ENCODE data around the gene KLHL11.

KLHL11 gene

DNA sequence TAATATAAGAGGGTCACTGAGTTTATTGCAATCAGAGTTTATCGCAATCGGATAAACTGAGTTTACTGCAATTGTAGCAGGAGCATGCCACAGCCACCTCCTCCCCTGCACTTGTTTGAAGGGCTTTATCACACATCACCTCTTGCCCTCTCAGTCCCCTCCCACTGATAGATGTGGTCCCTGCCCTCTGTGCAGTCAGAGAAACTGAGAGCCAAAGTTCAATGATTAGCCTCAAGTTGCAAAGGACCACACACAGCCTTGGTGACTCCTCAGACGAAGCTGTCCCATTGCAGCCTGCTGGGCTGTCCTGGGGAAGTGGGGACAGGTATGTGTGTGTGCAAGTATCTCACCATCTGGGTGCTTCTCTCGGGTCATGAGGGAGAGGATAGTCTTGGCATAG, 39.9 kb upstream of the KLHL11 start:
- H3K27ac ChIP-seq (ENCODE audit: low read depth, low read length), result no peak overlapping the region
- no peaks in the 10 kb centered on the region for H3K9me3 ChIP-seq (ENCODE audit: low read length)
- H3K27me3 ChIP-seq (ENCODE audit: control insufficient read depth in 1 of 2, insufficient read depth in 2 of 2, low read length in 2 of 2), result no peaks in the 10 kb centered on the region
- H3K36me3 ChIP-seq (ENCODE audit: insufficient read depth, low read length), result peaks cover 58% of the 10 kb centered on the region
- H3K4me3 ChIP-seq (ENCODE audit: low read depth in 1 of 2, low read length in 2 of 2), result no peak overlapping the region
- peaks cover 8% of the 10 kb centered on the region for H3K4me1 ChIP-seq (ENCODE audit: insufficient read depth, low read length)
- H3K9ac ChIP-seq (ENCODE audit: low read length), result no peak overlapping the region

DNA sequence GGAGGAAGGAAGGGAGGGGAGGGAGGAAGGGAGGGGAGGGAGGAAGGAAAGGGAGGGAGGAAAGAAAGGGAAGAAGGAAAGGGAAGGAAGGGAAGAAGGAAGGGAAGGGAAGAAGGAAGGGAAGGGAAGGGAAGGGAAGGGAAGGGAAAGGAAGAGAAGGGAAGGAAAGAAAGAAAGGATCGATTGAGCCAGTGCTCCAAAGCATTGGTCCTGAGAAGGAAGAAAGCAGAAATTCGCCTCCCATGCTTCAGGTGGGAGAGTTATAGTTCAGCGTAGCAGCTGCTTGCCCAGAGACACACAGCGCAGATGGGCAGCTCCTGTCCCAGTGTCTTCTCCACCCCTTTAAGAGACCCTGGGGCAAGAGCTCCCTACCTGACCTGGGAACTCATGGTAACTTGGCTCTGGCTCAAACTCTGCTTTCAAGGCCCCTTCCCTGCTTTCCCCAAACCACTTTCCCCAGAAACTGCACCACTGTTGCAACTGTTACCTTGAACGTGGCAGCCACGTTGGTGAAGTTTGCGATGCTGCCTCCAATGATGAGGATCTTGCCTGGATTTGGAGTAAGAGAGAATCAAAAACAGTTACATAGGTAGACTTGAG, 39.1 kb upstream of the KLHL11 start:
- Histone ChIP-seq H3K36me3 (ENCODE audit: insufficient read depth, low read length) (peaks cover 54% of the 10 kb centered on the region), H3K4me3 (ENCODE audit: low read depth in 1 of 2, low read length in 2 of 2) (no peak overlapping the region), H3K27me3 (ENCODE audit: control insufficient read depth in 1 of 2, insufficient read depth in 2 of 2, low read length in 2 of 2) (no peaks in the 10 kb centered on the region), H3K27ac (ENCODE audit: low read depth, low read length) (no peak overlapping the region), H3K9me3 (ENCODE audit: low read length) (no peaks in the 10 kb centered on the region), H3K9ac (ENCODE audit: low read length) (no peak overlapping the region), H3K4me1 (ENCODE audit: insufficient read depth, low read length) (peaks cover 8% of the 10 kb centered on the region)

DNA sequence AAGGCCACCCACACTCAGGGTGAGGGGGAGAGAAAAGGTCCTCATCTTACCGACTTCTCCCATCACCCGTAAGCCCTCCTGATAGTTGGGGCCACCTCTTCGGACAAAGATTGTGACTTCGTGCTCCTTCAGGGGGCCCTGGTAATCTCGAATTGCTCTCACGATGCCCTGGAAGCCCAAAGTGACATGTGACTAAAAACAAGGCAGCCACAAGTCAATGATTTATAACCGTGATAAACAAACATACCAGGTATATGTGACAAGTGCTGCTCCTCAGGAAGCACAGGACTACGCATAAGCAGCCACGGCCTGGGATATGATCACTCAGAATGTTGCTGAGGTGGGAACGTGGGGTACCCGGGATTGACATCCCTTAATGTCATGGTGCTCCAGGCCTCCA, 36.4 kb upstream of the KLHL11 start:
- Histone ChIP-seq H3K9me3 (ENCODE audit: low read length) (no peaks in the 10 kb centered on the region), H3K4me3 (ENCODE audit: low read depth in 1 of 2, low read length in 2 of 2) (no peak overlapping the region), H3K27me3 (ENCODE audit: control insufficient read depth in 1 of 2, insufficient read depth in 2 of 2, low read length in 2 of 2) (no peaks in the 10 kb centered on the region), H3K9ac (ENCODE audit: low read length) (no peak overlapping the region), H3K36me3 (ENCODE audit: insufficient read depth, low read length) (peaks cover 60% of the 10 kb centered on the region), H3K4me1 (ENCODE audit: insufficient read depth, low read length) (peaks cover 3% of the 10 kb centered on the region), H3K27ac (ENCODE audit: low read depth, low read length) (no peak overlapping the region)

DNA sequence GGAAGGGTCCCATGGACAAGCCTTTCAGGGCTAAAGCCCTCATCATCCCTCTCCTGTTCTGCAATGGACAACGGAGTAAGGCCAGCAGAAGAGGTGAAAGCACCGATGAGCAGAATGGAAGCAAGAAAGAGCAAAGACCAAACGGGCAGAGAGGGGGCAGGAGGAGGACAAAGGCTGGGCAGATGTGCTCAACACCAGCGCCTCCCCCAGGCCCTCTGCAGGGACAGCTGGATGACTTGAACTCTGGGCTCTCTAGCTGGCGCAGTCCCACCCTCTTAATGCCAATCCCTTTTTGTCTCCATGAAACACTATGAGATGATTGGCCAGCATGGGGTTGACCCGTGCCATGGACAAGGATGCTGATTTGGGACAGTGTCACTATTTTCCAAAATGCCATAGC, 31.5 kb upstream of the KLHL11 start:
- Histone ChIP-seq H3K9ac (ENCODE audit: low read length) (no peak overlapping the region), H3K4me3 (ENCODE audit: low read depth in 1 of 2, low read length in 2 of 2) (no peak overlapping the region), H3K9me3 (ENCODE audit: low read length) (no peaks in the 10 kb centered on the region), H3K4me1 (ENCODE audit: insufficient read depth, low read length) (peaks cover 7% of the 10 kb centered on the region), H3K36me3 (ENCODE audit: insufficient read depth, low read length) (peaks cover 55% of the 10 kb centered on the region), H3K27me3 (ENCODE audit: control insufficient read depth in 1 of 2, insufficient read depth in 2 of 2, low read length in 2 of 2) (no peaks in the 10 kb centered on the region), H3K27ac (ENCODE audit: low read depth, low read length) (no peak overlapping the region)

DNA sequence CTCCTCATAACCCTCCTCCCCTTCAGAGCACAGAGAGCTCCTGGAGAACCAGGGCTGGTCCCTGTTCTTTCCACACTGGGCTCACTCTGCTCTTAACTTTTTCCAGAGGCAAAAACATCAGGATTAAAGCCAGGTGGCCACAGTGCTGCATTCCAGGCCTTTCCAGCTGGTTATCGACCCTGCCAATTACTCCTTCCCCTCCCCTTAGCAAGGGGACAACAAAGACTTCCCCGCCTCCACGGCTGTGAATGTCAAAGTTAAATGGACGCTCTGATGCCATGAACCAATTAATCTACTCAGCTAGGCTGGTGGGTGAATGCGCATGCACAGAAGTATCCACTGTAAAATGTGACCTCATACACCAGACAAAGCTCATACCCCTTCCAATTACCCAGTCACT, 30.4 kb upstream of the KLHL11 start:
- Histone ChIP-seq H3K4me3 (ENCODE audit: low read depth in 1 of 2, low read length in 2 of 2) (no peak overlapping the region), H3K27ac (ENCODE audit: low read depth, low read length) (peak overlapping the region; percentile 23), H3K36me3 (ENCODE audit: insufficient read depth, low read length) (peaks cover 52% of the 10 kb centered on the region), H3K27me3 (ENCODE audit: control insufficient read depth in 1 of 2, insufficient read depth in 2 of 2, low read length in 2 of 2) (no peaks in the 10 kb centered on the region), H3K9ac (ENCODE audit: low read length) (no peak overlapping the region), H3K4me1 (ENCODE audit: insufficient read depth, low read length) (peaks cover 7% of the 10 kb centered on the region), H3K9me3 (ENCODE audit: low read length) (no peaks in the 10 kb centered on the region)

DNA sequence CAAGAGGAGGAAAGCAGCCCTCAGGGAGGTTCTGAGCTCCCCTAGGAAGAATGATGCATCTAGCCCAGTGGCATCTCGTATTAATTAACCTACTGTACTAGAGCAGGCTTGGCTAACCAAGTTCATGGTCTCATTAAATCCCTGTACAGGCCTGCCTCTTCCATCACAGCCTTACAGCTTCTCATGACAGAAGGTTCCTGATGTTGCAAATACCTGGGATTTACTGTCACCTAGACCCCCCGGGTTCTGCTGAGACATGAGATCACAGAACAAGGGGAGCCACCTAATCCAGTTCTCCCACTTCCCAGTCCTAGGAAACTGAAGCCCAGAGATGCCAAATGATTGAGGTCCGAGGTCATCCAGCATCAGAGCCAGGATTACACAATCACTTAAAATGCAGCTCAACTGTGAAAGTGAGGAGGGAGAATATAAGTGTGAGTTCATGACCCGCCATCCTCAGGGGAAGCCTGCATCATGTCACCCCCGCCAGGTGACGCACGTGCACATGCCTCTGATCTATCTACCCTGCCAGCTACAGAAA, 29.6 kb upstream of the KLHL11 start:
- H3K4me1 ChIP-seq (ENCODE audit: insufficient read depth, low read length), result peaks cover 7% of the 10 kb centered on the region
- H3K27me3 ChIP-seq (ENCODE audit: control insufficient read depth in 1 of 2, insufficient read depth in 2 of 2, low read length in 2 of 2), result no peaks in the 10 kb centered on the region
- no peak overlapping the region for H3K4me3 ChIP-seq (ENCODE audit: low read depth in 1 of 2, low read length in 2 of 2)
- H3K9ac ChIP-seq (ENCODE audit: low read length), result no peak overlapping the region
- H3K9me3 ChIP-seq (ENCODE audit: low read length), result no peaks in the 10 kb centered on the region
- H3K27ac ChIP-seq (ENCODE audit: low read depth, low read length), result peak overlapping the region; percentile 23
- H3K36me3 ChIP-seq (ENCODE audit: insufficient read depth, low read length), result peaks cover 54% of the 10 kb centered on the region

DNA sequence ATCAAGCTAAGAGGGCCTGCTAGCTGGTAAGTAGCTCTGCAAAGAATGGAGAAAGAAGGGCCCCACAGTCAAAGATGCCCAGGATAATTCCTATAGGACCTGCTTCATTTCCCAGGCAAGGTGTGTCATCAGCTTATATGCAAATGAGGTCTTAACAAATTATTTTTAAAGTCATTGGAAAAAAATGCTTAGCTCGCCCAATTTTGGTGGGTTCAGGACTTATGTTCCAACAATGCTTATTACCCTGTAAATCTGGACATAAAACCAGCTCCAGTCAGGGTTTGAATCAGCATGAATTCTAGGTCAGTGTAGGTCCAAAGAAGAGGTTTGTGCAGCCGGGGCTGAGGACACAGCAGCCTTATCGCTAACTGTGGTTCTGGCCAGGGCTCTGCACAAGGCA, 28.2 kb upstream of the KLHL11 start:
- Histone ChIP-seq H3K27ac (ENCODE audit: low read depth, low read length) (no peak overlapping the region), H3K27me3 (ENCODE audit: control insufficient read depth in 1 of 2, insufficient read depth in 2 of 2, low read length in 2 of 2) (no peaks in the 10 kb centered on the region), H3K36me3 (ENCODE audit: insufficient read depth, low read length) (peaks cover 57% of the 10 kb centered on the region), H3K9me3 (ENCODE audit: low read length) (no peaks in the 10 kb centered on the region), H3K4me3 (ENCODE audit: low read depth in 1 of 2, low read length in 2 of 2) (no peak overlapping the region), H3K9ac (ENCODE audit: low read length) (no peak overlapping the region), H3K4me1 (ENCODE audit: insufficient read depth, low read length) (peaks cover 7% of the 10 kb centered on the region)

DNA sequence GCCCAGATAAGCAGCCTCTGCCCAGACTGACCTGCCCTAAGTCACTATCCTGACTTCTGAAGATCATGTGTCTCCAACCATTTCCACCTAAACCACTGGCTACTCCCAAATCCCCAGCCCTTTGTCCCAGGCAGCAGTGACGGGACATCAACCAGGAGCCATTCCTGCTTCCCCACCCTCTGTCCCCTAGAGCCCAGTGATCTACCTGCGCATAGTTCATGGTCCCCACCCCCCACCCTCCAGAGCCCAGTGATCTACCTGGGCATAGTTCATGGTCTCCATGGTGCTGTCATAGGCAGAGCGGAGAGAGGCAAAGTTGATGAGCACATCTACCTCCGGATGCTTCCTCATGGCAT, 26.8 kb upstream of the KLHL11 start:
- H3K9me3 ChIP-seq (ENCODE audit: low read length), result no peaks in the 10 kb centered on the region
- peaks cover 62% of the 10 kb centered on the region for H3K36me3 ChIP-seq (ENCODE audit: insufficient read depth, low read length)
- H3K27me3 ChIP-seq (ENCODE audit: control insufficient read depth in 1 of 2, insufficient read depth in 2 of 2, low read length in 2 of 2), result no peaks in the 10 kb centered on the region
- H3K9ac ChIP-seq (ENCODE audit: low read length), result no peak overlapping the region
- H3K4me3 ChIP-seq (ENCODE audit: low read depth in 1 of 2, low read length in 2 of 2), result no peak overlapping the region
- no peak overlapping the region for H3K27ac ChIP-seq (ENCODE audit: low read depth, low read length)
- peaks cover 7% of the 10 kb centered on the region for H3K4me1 ChIP-seq (ENCODE audit: insufficient read depth, low read length)

DNA sequence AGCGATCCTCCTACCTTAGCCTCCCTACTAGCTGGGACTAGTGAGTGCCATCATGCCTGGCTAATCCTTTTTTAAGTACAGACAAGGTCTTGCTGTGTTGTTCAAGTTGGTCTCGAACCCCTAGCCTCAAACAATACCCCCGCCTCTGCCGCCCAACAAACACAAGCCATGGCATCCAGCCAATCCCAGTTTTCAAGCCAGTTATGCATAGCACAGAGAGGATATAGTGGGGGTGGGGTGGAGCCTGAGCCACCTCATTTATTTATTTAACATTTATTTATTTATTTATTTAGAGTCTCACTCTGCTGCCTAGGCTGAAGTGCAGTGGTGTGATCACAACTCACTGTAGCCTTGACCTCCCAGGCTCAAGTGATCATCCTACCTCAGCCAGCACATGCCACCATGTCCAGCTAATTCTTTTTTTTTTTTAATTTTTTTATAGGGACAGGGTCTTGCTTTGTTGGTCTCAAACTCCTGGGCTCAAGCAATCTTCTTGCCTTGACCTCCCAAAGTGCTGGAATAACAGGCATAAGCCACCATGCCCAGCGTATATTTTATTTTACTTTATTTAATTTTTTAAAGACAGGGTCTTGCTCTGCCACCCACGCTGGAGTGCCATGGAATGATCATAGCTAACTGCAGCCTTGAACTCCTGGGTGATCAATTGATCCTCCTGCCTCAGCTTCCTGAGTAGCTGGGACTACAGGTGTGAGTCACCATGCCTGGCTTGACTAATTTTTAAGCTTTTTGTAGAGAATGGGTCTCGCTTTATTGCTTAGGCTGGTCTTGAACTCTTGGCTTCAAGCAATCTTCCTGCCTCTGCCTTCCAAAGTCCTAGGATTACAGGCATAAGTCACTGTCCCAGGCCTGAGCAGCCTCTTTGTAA, 26.2 kb upstream of the KLHL11 start:
- peaks cover 7% of the 10 kb centered on the region for H3K4me1 ChIP-seq (ENCODE audit: insufficient read depth, low read length)
- no peak overlapping the region for H3K27ac ChIP-seq (ENCODE audit: low read depth, low read length)
- H3K9me3 ChIP-seq (ENCODE audit: low read length), result no peaks in the 10 kb centered on the region
- H3K4me3 ChIP-seq (ENCODE audit: low read depth in 1 of 2, low read length in 2 of 2), result no peak overlapping the region
- no peaks in the 10 kb centered on the region for H3K27me3 ChIP-seq (ENCODE audit: control insufficient read depth in 1 of 2, insufficient read depth in 2 of 2, low read length in 2 of 2)
- H3K36me3 ChIP-seq (ENCODE audit: insufficient read depth, low read length), result peaks cover 61% of the 10 kb centered on the region
- H3K9ac ChIP-seq (ENCODE audit: low read length), result no peak overlapping the region

DNA sequence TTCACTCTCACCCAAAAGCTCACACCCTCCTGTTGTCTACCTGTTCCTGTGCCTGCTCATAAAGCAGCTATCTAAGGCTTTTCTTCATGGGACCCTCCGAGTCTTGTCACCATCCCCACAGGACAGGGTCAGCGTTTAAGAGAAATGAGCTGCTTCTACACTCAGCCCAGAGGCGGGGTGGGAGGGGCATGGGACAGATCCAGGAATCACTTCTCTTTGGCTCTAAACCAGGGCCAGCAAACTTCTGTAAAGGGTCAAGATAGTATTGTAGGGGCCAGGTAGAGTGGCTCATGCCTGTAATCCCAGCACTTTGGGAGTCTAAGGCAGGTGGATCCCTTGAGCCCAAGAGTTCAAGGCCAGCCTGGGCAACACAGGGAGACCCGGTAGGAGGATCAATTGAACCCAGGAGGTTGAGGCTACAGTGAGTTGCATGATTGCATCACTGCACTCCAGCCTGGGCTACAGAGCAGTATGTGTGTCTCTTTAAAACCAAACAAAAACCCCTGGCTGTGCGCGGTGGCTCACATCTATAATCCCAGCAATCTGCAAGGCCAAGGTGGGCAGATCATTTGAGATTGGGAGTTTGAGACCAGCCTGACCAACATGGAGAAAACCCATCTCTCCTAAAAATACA, 23.2 kb upstream of the KLHL11 start:
- Histone ChIP-seq H3K36me3 (ENCODE audit: insufficient read depth, low read length) (peaks cover 74% of the 10 kb centered on the region), H3K4me3 (ENCODE audit: low read depth in 1 of 2, low read length in 2 of 2) (no peak overlapping the region), H3K27me3 (ENCODE audit: control insufficient read depth in 1 of 2, insufficient read depth in 2 of 2, low read length in 2 of 2) (no peaks in the 10 kb centered on the region), H3K9ac (ENCODE audit: low read length) (no peak overlapping the region), H3K9me3 (ENCODE audit: low read length) (no peaks in the 10 kb centered on the region), H3K27ac (ENCODE audit: low read depth, low read length) (no peak overlapping the region), H3K4me1 (ENCODE audit: insufficient read depth, low read length) (no peaks in the 10 kb centered on the region)

DNA sequence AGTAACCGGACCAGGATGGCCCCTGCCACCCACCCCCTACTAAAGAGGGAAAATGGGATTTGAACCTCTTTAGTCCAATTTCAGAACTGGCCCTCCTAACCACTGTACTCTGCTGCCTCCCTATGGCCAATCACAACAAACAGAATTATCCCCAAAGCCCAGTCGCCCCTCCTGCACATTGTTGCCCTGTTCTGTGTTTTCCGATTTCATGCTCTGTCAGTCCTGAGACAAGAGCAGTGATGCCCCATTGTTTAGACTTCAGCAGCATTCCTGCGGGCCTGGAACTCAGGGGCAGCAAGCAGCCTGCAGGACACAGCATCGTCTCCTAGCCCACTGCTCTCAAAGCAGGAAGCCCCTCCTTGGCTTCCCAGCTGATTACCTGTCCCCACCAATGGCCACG, 20.5 kb upstream of the KLHL11 start:
- no peaks in the 10 kb centered on the region for H3K4me1 ChIP-seq (ENCODE audit: insufficient read depth, low read length)
- no peak overlapping the region for H3K4me3 ChIP-seq (ENCODE audit: low read depth in 1 of 2, low read length in 2 of 2)
- H3K27me3 ChIP-seq (ENCODE audit: control insufficient read depth in 1 of 2, insufficient read depth in 2 of 2, low read length in 2 of 2), result no peaks in the 10 kb centered on the region
- H3K9ac ChIP-seq (ENCODE audit: low read length), result no peak overlapping the region
- H3K9me3 ChIP-seq (ENCODE audit: low read length), result no peaks in the 10 kb centered on the region
- H3K27ac ChIP-seq (ENCODE audit: low read depth, low read length), result no peak overlapping the region
- peaks cover 72% of the 10 kb centered on the region for H3K36me3 ChIP-seq (ENCODE audit: insufficient read depth, low read length)

All from muscle layer of colon (tissue), 2 donors.